Neural cell (in vitro differentiated cells): ENCODE data around the gene CYB561D1. TPM values are rescaled to one million over a fixed set of nuclear protein-coding genes. Genes with fewer than 3 reads are reported as not detected.

Experiments used
- H2AFZ ChIP-seq: fragments of 200-600, 300-800 bp; sonication (generic), shearing (Covaris generic); 2 replicates; pipeline ENCODE4 v1.6.0; 2014; ENCODE audit warnings: low read depth, mild to moderate bottlenecking, antibody characterized with exemption, low read length, moderate library complexity
- H3F3A ChIP-seq: fragments of 200-600 bp; shearing (Covaris generic); 2 replicates; pipeline ENCODE4 v1.6.1; 2016; ENCODE audit warnings: mild to moderate bottlenecking, moderate library complexity, mixed read lengths, antibody characterized with exemption, low read length; ENCODE audit not compliant: insufficient read depth, poor library complexity, severe bottlenecking
- H3K27ac ChIP-seq: fragments of 200-600, 300-800 bp; sonication (generic), shearing (Covaris generic); 2 replicates; pipeline ENCODE4 v1.5.1; 2014; ENCODE audit warnings: mild to moderate bottlenecking, low read length, moderate library complexity
- H3K27me3 ChIP-seq: fragments of 300-800, 200-600 bp; sonication (generic), shearing (Covaris generic); 2 replicates; pipeline ENCODE4 v1.6.0; 2014; ENCODE audit warnings: mild to moderate bottlenecking, low read depth, low read length, moderate library complexity; ENCODE audit not compliant: insufficient read depth
- H3K36me3 ChIP-seq: fragments of 300-800, 200-600 bp; sonication (generic), shearing (Covaris generic); 2 replicates; pipeline ENCODE4 v1.5.1; 2014; ENCODE audit warnings: mild to moderate bottlenecking, antibody characterized with exemption, low read length, moderate library complexity; ENCODE audit not compliant: insufficient read depth
- H3K4me2 ChIP-seq: fragments of 300-800, 200-600 bp; sonication (generic), shearing (Covaris generic); 2 replicates; pipeline ENCODE4 v1.6.0; 2014; ENCODE audit warnings: mild to moderate bottlenecking, low read length
- H3K4me3 ChIP-seq: fragments of 300-800, 200-600 bp; sonication (generic), shearing (Covaris generic); 2 replicates; pipeline ENCODE4 v1.5.1; 2014; ENCODE audit warnings: mild to moderate bottlenecking, low read length, moderate library complexity
- H3K79me2 ChIP-seq: fragments of 200-600 bp; shearing (Covaris generic); replicated peaks from 2 replicates; pipeline ENCODE4 v1.6.0; 2014; ENCODE audit warnings: mild to moderate bottlenecking, low read length, moderate library complexity; ENCODE audit not compliant: insufficient read depth
- H3K9ac ChIP-seq: fragments of 300-800, 200-600 bp; sonication (generic), shearing (Covaris generic); 2 replicates; pipeline ENCODE4 v1.6.1; 2016; ENCODE audit warnings: mild to moderate bottlenecking, low read length, mixed read lengths
- H3K9me2 ChIP-seq: fragments of 200-600 bp; shearing (Covaris generic); 2 replicates; pipeline ENCODE4 v1.6.1; 2016; ENCODE audit warnings: mild to moderate bottlenecking, low read length, mixed read lengths; ENCODE audit not compliant: insufficient read depth
- H3K9me3 ChIP-seq: fragments of 200-600, 300-800 bp; sonication (generic), shearing (Covaris generic); 2 replicates; pipeline ENCODE4 v1.6.1; 2016; ENCODE audit warnings: mild to moderate bottlenecking, mixed run types, low read length, moderate library complexity, mixed read lengths
- H4K20me1 ChIP-seq: fragments of 200-600 bp; shearing (Covaris generic); 2 replicates; pipeline ENCODE4 v1.6.1; 2016; ENCODE audit warnings: mild to moderate bottlenecking, mixed run types; ENCODE audit not compliant: insufficient read depth
- EP300 ChIP-seq: fragments of 450-650 bp; conservative IDR thresholded peaks from 2 replicates; pipeline ENCODE4 v1.6.1; 2014; ENCODE audit warnings: antibody characterized with exemption, mild to moderate bottlenecking, moderate library complexity; ENCODE audit not compliant: poor library complexity, severe bottlenecking
- EZH2 ChIP-seq: fragments of 200-600, 300-800 bp; shearing (Covaris generic), sonication (generic); IDR thresholded peaks from 2 replicates; pipeline ENCODE4 v1.6.1; 2014; ENCODE audit warnings: antibody characterized with exemption, low read length, borderline replicate concordance, mild to moderate bottlenecking; ENCODE audit not compliant: insufficient read depth, poor library complexity, severe bottlenecking
- MXI1 ChIP-seq: fragments of 450-650 bp; conservative IDR thresholded peaks from 2 replicates; pipeline ENCODE4 v1.6.1; 2014; ENCODE audit warnings: antibody characterized with exemption, mild to moderate bottlenecking; ENCODE audit not compliant: poor library complexity, severe bottlenecking
- POLR2AphosphoS5 ChIP-seq: IDR thresholded peaks from 2 replicates; pipeline ENCODE4 v1.6.1; 2012
- RAD21 ChIP-seq: fragments of 450-650 bp; conservative IDR thresholded peaks from 2 replicates; pipeline ENCODE4 v1.6.1; 2014; ENCODE audit warnings: antibody characterized with exemption, mild to moderate bottlenecking, moderate library complexity
- SMC3 ChIP-seq: fragments of 450-650 bp; conservative IDR thresholded peaks from 2 replicates; pipeline ENCODE4 v1.6.1; 2014; ENCODE audit warnings: antibody characterized with exemption, mild to moderate bottlenecking, moderate library complexity; ENCODE audit not compliant: poor library complexity
- TAF1 ChIP-seq: IDR thresholded peaks from 2 replicates; pipeline ENCODE4 v1.6.1; 2012; ENCODE audit warnings: low read depth
- polyA plus RNA-seq: library from polyadenylated mRNA; depleted of rRNA; stranded (reverse); fragments of >200 nt; gene quantifications from 2 replicates; pipeline ENCODE4 v1.2.3, GENCODE V29; 2014
- TF ChIP-seq, protein P1 (sequence below): fragments of 450-650 bp; IDR thresholded peaks from 2 replicates; pipeline ENCODE4 v1.5.1; 2014; ENCODE audit warnings: antibody characterized with exemption, mild to moderate bottlenecking, moderate library complexity; ENCODE audit not compliant: poor library complexity, severe bottlenecking
- TF ChIP-seq, protein P2 (sequence below): IDR thresholded peaks from 2 replicates; pipeline ENCODE4 v1.6.1; 2012; ENCODE audit warnings: borderline replicate concordance

CYB561D1 gene
- polyA plus RNA-seq, 1 donor from 2014 or later, result 7.2 TPM

DNA sequence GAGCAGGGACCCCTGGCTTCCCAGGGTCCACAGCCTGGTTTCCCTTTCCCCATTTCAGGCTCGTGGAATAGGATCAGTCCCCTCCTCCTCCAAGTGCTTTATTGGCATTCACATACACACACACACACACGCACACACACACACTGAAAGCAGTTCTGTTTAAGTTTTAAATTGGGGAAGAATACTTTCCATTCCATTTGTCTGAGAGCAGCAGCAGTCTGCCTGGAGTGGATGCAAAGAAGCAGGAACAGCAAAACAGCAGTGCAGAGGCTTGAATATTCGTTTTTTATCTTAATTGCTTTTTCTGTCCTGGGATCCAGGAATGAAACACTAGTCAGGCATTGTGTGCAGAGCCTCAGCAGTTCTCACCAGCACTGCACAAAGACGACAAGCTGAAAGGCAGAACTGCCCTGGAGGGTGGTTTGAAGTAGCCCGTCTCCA, 7.1 kb downstream of the CYB561D1 start:
- Histone ChIP-seq H3K9ac (no peak overlapping the region), H3K27me3 (no peaks in the 10 kb centered on the region), H3K9me3 (no peaks in the 10 kb centered on the region), H3K4me2 (no peak overlapping the region), H3K4me3 (no peak overlapping the region), H3K9me2 (no peaks in the 10 kb centered on the region), H2AFZ (no peak overlapping the region), H3K27ac (no peak overlapping the region), H4K20me1 (no peaks in the 10 kb centered on the region), H3K36me3 (no peaks in the 10 kb centered on the region), H3K79me2 (no peaks in the 10 kb centered on the region), H3F3A (no peaks in the 10 kb centered on the region)
- TF ChIP-seq EZH2, result no peak
- no peak for TF ChIP-seq MXI1
- no peak for TF ChIP-seq POLR2AphosphoS5
- TF ChIP-seq RAD21, result no peak
- TF ChIP-seq TAF1, result no peak

DNA sequence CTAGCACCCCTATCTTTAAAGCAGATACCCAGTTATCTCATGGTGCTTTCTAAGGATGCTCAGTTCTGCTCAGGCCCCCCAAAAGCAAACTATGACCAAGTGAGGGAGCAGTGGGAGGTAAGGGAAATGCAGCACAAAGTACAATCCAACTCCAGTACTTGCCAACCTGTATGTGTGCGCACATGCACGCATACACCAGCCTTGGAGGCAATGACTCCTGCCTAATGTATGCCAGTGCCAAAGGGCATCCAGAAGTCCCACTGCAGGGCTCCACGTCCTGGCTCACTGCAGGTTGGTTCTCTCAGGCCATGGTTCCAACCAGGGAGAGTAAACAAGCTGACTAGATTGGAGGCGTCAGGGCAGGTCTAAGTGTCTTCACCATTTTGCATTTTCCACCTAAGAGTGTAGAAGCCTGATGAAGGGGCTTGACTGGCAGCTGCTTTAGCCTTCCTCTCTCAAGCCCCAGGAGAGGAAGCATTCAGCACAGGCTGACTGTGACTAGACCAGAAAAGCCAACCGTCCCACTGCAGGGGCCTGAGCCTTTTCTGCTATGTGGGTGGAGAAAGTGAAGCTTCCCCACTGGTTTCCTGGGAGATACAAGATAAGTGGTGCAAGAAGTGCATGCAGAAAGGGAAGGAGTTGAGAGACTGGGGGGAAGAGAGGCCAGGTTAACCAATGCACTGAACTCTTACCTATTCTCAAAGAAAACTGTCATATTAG, 7.9 kb downstream of the CYB561D1 start:
- Histone ChIP-seq H3K79me2 (no peaks in the 10 kb centered on the region), H3F3A (no peaks in the 10 kb centered on the region), H3K4me3 (no peak overlapping the region), H3K27me3 (no peaks in the 10 kb centered on the region), H4K20me1 (no peaks in the 10 kb centered on the region), H3K9me3 (no peaks in the 10 kb centered on the region), H3K9me2 (no peaks in the 10 kb centered on the region), H3K27ac (no peak overlapping the region), H2AFZ (no peak overlapping the region), H3K9ac (no peak overlapping the region), H3K36me3 (no peaks in the 10 kb centered on the region), H3K4me2 (no peak overlapping the region)
- TF ChIP-seq POLR2AphosphoS5, result no peak
- no peak for TF ChIP-seq SMC3
- TF ChIP-seq TAF1, result no peak
- TF ChIP-seq EP300, result no peak
- TF ChIP-seq RAD21, result no peak
- TF ChIP-seq, protein P1, sequence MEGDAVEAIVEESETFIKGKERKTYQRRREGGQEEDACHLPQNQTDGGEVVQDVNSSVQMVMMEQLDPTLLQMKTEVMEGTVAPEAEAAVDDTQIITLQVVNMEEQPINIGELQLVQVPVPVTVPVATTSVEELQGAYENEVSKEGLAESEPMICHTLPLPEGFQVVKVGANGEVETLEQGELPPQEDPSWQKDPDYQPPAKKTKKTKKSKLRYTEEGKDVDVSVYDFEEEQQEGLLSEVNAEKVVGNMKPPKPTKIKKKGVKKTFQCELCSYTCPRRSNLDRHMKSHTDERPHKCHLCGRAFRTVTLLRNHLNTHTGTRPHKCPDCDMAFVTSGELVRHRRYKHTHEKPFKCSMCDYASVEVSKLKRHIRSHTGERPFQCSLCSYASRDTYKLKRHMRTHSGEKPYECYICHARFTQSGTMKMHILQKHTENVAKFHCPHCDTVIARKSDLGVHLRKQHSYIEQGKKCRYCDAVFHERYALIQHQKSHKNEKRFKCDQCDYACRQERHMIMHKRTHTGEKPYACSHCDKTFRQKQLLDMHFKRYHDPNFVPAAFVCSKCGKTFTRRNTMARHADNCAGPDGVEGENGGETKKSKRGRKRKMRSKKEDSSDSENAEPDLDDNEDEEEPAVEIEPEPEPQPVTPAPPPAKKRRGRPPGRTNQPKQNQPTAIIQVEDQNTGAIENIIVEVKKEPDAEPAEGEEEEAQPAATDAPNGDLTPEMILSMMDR, result no peak
- TF ChIP-seq MXI1, result no peak
- TF ChIP-seq, protein P2, sequence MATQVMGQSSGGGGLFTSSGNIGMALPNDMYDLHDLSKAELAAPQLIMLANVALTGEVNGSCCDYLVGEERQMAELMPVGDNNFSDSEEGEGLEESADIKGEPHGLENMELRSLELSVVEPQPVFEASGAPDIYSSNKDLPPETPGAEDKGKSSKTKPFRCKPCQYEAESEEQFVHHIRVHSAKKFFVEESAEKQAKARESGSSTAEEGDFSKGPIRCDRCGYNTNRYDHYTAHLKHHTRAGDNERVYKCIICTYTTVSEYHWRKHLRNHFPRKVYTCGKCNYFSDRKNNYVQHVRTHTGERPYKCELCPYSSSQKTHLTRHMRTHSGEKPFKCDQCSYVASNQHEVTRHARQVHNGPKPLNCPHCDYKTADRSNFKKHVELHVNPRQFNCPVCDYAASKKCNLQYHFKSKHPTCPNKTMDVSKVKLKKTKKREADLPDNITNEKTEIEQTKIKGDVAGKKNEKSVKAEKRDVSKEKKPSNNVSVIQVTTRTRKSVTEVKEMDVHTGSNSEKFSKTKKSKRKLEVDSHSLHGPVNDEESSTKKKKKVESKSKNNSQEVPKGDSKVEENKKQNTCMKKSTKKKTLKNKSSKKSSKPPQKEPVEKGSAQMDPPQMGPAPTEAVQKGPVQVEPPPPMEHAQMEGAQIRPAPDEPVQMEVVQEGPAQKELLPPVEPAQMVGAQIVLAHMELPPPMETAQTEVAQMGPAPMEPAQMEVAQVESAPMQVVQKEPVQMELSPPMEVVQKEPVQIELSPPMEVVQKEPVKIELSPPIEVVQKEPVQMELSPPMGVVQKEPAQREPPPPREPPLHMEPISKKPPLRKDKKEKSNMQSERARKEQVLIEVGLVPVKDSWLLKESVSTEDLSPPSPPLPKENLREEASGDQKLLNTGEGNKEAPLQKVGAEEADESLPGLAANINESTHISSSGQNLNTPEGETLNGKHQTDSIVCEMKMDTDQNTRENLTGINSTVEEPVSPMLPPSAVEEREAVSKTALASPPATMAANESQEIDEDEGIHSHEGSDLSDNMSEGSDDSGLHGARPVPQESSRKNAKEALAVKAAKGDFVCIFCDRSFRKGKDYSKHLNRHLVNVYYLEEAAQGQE, result no peak
- no peak for TF ChIP-seq EZH2
